ENCODE results near the gene SERGEF.

The SERGEF gene

DNA sequence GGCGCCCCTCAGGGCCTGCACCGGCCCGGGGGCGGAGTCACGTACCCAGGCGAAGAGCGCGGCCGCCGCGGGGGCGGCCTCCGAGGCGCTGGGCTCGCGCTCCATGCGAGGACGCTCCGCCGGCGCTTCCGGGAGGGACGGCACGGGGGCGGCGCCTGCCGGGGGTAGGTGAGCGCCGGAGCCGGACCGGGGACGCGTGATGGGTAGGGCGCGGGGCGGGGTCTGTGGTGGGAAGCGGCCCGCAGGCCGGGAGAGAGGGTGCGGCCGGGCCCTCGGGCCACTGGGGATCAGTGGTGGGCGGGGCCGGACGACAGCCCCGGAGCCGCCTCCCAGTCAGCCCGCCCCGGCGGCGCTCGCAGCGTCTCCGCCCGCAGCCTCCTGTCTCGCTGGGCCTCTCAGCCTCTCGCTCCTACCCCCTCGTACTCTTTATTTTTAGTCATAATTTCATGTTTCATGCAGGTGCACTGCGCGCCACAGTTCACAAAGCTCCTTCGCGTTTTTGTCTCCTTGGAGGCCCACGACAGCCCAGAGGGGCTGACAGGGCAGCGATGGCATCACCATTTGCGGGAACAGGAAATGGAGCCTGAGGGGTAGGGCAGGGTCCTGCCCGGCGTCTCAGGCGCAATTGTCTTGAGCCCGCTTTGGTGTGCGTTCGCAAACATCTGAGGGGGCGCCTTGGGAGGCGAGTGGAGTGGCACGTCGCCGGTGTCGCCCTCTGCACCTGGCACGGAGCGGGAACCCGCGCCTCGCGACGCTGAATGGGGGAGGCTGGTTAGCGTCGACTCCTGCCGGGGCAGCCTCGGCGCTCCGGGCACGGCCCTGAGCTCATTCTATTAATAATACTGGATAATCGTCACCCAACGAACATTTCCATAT, at the start of gene SERGEF:
SERGEF (minus strand) TSS at position 142 of the 876 bp plus-strand sequence; CDS start at position 105, 37 bp downstream.
- ATAC-seq = peak; percentile 93 to 94

DNA sequence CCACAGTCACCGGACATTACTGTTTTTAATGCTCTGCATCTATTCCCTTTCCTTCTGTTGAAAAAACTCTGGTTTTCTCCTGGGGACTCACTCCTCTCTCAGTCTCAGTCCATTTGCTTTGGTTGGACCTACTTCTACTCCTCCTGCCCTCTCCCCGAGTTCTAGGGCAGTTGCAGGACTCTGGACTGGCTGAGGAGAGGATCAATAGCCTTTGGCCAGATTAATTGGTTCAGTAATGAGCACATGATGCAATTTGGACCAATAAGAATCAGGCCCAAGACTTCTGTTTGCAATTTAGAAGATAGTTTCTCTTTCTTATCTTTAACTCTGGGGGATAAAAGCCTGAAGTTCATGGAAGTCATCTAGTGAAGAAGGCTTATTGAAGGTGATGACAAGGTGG, 48.5 kb upstream of the SERGEF start:
- no peak for ATAC-seq

DNA sequence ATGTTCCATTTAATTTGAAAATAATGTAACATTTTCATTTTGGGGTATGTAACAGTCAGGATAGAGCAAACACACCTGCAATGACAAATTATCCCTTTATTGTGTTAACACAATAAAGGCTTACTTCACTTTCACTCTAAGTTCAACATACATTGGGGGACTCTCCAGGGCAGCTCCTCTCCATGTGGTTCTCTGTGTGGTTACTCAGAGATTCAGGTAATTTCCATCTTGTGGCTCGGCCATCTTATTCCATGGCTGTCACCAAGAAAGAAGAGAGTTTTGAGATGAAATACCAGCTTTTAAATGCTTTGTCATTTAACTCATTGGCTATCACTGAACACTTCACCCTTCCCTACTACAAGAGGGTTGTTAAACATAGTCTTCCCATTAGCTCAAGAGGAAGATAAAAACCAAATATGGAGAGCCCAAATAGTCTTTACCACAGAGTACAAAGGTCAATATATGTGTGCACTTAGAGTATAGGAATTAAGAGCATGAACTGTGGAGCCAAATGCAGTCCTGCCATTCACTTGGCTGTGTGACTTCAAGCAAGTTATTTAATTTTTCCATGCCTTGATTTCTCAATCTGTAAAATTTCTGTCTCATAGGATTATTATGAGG, 43.8 kb upstream of the SERGEF start:
- ATAC-seq = no peak

DNA sequence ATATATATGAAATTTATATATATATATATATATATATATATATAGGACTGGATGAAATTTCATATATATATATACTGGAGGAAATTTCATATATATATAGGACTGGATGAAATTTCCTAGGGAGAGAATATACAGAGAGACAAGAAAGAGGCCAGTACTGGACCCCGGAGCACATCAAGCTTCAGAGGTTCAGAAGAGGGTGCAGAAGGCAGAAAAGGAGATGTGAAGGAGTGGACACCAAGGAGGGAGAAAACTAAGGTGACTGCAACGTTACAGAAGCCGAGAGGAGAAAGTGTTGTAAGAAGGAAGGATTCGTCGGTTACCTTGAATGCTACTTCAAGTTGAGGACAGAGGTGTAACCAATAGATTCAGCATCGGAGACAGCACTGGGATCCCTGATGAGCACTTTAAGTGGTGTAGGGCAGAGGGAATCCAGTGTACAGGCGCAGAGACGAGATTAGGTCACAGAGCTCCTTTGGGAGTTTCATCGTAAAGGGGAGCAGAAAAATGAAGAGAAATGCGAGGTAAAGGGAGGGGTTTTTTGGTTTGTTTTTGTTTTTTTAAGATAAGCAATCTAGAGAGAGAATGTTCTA, 41.8 kb upstream of the SERGEF start:
- ATAC-seq = no peak

DNA sequence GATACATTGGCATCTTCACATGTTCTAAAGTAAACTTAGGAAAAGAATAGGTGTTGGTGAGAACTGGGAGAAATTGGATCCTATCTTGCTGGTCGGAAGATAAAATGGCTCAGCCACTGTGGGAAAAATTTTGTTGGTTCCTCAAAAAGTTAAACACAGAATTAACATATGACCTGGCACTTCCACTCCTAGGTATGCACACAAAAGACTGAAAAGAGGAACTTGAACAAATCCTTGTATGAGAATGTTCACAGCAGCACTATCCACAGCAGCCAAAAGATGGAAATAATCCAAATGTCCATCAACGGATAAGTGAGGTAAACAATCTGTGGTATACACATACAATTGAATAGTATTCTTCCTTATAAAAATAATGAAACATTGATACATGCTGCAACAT, 38.0 kb upstream of the SERGEF start:
- ATAC-seq = no peak

DNA sequence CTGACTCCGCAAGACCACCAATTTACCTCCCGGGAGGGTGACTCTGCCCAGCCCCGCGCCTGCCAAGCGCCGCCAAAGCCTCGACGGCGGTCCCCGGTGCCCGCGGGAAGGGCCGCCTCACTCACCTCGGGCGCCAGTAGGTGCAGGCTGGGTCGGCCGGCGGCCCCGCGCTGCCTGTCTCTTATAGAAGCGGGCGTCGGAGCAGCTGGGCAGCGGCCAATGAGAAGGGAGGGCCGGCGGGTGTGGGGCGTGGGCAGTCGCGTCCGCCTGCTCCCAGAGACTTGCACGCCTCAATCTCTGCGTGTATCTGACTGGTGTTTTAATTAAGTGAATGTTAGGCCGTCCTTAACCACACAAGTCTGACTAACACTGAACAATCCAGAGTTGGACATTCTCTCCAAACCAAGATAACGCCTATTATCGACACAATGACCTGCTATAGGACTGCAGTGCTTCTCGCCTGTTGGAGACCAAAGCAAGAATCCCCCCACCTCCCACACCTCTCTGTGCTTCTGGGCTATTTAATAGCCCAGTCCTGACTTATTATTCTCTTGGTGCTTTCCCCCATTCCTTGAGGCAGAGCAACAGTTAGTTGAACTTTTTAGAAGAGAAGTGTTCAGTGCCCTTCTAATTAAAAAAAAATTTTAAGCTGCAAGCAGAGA, 33.4 kb upstream of the SERGEF start, which contains the start of gene TPH1:
TPH1 (minus strand) TSS at position 154 of the 662 bp plus-strand sequence. CDS start 5,507 bp downstream, outside the sequence.
- ATAC-seq = no peak

DNA sequence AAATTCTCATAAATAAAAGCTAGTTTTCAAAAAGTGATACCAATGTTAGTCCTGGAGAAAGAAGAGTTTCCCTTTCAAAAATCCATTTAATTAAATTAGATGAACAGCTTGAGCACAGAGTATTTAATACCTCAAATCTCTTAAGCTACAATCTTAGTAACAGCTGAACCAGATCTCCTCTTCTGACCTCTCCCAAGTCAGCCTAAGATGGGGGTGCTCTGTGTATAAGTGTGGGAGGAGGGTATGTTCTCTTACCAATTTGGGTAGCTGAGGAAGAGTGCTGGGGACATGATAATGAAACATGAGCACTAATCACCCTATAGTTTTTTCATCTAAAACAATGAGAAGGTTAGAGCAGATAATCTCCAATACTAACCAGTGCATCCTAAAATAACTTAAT, 23.6 kb upstream of the SERGEF start:
- no peak for ATAC-seq

DNA sequence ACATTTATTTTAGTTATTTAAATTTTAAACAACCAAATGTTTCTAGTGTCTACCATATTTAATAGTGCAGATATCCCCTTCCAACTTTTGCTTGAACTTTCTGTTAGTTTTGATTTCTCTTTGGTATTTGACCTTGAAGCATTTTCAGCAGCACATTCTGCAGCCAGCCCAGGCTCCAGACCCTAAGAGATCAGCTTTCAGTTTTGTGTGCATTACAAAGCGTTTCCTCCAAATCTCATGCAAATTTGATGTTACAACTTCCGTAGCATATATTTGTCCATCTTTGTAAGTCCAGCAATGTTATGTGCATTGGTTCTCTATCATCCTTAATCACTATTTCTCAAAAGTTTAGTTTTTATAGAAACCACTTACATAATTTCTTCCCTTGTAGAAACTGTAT, 14.6 kb upstream of the SERGEF start:
- no peak for ATAC-seq

DNA sequence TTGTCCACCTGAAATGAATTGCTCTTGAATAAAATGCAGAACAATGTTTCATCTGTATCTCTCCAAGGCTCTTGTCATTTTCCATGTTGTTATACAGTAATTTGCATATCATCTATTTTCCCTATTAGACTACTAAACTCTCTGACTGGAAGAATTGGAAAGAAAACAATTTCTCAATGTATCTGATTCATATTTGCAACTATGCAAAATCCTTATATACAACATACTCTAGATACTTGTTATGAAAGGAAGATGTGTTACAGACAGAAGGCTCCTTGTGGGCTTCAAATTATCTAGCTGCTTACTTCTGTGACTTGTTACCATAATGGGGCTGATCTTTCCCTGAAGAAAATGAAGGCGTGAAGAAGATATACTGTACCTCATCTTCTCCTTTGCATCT, 9.6 kb upstream of the SERGEF start:
- ATAC-seq = no peak

DNA sequence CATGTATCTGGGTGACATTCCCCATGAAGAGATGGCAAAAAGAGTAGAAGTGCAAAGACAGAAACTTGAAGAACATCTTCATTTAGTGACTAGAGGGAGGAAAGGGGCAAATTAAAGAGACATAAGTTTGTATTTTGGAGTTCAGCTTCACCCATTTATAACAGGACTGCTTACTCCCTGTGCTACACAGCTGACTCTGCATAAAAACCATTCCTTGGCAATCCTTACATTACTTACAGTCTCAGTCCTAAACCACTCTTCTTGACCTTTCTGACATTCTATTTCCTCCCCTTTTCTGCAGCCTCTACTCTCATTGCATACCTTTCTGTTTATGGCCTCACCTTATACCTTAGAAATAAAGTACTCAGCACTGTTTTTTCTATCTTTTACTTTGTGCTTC, 6.8 kb upstream of the SERGEF start:
- no peak for ATAC-seq

DNA sequence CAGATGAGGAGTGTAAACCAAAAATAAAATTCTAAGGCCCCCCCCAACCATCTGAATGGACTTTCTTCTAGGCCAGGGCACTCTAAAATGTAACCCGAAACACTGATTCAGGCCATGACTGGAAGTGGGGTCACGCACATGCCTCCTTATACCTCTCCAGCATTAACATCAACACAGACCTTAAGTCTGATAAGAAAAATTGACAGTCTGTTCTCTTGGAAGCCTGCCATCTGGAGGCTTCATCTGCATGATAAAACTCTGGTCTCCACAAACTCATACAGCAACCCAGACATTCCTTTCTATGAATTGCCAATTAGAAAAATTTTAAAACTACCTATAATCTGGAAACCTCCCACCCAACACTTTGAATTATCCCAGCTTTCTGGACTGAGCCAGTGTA, 3.9 kb upstream of the SERGEF start:
- no peak for ATAC-seq

DNA sequence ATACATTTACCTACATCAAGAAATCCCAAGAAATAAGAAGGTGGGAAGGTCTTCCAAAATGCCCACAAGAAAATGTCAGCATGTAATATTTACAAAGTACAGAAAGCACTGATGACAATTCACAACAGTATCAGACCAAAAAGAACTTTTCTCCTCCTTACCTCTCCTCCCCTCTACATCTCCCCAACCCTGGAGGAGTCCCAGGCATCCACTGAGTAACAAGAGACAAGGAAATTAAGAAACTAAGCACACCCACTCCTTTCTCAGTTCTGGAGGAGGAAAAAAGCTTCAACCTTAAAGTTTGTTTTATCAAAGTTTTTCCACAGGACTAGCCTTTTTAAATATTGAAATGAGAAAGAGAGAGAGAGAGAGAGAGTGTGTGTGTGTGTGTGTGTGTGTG, 2.0 kb upstream of the SERGEF start:
- ATAC-seq = no peak

DNA sequence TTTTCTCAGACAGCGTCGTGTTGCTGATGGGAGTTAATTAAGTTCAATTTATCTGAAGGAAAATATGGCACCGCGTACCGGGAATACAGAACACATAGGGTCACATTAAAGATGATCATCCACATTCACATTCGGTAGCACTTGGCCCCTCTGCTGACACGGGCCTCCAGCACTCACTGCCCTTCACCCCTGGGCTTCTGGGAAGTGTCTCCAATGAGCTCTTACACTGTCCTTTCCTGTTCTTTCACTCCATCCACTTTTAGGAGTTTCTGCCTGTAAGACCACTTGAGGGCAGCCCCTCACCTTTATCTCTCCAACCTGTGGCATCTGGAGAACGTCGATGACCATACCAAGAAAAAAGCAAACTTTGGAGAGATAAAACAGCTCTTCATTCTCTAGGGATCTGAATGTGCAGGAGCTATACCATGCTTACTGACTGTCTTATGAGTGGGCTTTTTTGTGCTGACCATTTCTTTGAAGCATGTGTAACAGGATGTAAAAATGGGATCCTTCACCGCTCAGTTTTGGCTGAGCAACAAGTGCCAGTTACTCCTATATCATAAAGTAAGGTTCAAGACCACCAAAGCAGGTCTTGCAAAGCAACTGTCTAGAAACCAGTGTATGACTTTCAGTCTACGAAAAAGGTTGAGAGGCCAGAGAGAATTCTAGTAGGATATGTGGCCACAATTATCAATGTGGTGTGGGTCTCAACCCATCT, 1.1 kb upstream of the SERGEF start:
- no peak for ATAC-seq

DNA sequence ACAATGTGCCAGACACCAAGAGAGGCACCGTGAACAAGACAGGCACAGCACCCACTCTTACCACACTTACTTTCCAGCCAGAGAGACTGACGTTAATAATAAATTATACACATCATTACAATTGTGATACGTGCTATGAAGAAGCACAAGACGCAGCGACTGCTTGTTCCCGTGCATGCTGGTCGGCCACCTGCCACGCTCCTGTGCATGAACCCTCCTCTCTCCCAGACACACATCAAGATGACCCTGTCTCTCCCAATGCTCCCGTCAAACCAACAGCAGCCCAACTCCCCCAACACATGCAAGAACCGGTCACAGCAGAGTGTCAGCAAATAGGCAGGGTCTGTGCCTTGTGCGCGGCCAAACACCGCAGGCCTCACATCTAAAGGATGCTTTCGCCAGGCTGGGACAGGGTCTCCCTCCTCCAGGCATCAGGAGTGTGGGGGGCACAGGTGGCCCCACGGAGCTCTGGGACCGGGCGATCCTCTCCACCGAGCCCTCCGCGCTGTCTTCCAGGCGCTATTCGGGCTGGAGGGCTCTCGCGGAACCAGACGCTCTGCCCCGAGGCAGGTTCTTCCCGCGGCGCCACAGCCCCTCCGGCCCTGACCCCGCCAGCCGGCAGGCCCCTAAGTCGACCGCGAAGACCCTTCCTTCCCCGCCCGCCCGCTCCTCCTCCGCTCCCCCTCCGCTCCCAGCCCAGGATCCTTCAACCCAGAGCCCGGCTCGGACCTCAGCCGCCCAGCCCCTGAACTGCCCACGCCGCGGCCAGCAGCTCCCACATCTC, 533 bp downstream of the SERGEF start:
- ATAC-seq = no peak

DNA sequence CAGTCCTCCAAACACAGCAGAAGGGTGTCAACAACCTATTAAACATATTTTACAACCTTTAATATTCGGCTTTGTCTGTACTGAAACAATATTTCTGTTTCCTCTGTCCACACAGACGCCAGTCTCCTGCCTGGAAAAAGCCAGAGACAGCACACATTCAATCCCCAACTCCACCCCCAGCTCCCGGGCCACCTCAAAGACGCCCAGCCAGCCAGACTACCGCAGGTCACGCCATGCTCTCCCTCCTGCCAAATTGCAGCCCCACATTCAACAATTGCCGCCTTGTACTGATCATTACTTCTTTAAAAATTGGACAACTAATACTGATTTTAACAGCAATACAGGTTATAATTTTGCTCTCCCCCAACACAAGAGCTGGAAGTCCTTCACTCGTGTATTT, 1.2 kb downstream of the SERGEF start:
- ATAC-seq = no peak

DNA sequence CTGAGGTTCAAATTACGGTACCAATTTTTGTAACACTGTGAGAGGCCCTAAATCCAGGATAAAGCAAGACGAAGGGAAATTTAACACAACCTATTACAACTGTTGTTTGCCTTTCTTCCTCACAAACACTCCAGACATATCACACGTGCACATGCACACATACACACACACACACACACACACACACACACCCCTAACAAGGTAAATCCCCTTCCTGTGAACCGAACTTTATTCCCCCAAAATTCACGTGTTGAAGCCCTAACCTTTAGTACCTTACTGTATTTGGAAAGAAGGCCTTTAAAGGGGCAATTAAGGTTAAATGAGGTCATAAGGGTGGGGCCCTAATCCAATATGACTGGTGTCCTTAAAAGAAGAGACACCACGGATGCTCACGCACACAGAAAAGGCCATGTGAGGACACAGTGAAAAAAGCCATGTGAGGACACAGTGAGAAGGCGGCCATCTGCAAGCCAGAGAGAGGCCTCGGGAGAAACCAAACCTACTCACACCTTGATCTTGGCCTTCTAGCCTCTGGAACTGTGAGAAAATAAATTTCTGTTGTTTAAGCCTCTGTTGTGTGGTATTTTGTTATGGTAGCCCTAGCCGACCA, 1.8 kb downstream of the SERGEF start:
- no peak for ATAC-seq

DNA sequence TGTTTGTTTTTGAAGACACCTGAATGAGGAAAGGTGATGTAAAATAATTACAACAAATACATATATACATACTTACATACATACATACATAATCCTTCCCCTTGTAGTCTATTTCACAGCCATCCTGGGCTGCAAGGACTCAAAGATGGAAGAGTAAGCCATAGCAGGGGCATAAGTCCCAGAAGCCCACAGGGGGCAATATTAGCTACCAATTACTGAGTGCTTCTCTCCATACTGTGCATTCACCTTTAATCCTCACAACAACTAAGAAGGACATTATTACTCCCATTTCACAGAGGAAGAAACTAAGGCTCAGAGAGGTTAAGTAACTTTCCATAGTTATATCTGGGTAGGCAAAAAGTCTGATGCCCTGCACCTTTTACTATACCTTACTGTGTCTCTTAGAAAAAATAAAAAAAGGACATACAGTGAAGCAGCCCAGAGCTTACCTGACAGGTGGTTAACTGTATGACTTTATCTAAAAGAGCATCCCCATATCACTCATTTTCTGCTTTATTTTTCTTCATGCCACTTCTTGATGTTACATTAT, 2.7 kb downstream of the SERGEF start:
- no peak for ATAC-seq

DNA sequence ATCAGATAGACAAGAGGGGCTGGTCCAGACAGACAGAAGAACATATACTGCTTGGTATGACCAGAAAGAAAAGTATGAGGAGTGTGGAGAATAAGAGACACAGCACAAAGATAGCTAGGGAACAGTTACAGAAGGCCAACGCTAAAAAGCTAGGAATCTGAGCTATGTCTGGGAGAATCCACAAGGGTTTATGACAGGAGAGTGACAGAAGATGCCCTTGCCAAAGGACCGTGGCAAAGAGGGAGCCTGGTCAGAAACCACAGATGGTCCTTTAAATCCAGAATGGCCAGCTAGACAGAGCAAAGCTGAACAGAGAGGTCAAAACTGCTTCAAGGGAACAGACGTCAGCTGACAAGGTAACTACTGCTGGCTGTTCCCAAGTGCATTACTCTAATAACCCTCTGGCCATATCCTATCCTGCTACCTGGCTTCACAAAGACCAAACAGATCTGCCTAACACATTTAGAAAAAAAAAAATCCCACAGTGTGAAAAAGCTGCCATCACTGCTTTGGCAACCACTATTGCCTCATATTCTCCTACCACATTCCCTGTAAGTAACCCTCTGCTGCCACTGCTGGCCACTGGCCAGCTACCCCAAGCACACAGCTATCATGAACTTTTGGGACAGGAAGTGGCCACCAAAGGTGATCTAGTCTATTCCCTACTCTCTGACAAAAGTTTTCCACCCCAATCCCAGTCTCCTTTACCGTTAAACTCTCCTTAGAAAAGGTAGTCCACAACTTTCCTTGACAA, 7.3 kb downstream of the SERGEF start:
- ATAC-seq = no peak

DNA sequence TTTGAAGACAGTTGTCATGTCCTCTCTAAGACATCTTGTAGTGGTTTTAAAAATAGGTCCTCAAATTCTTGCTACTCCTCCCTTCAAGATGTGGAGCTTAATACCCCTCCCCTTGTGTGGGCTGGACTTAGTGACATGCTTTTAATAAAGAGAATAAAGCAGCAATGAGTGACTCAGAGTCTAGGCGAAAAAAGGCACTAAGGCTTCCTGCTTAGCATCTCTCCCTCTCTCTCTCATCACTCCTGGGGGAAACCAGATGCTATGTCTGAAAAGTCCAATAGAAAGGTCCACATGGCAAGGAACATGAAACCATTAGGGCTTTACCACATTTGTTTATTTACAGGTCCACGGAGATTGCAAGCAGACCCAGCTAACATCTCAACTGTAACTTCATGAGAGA, 11.7 kb downstream of the SERGEF start:
- no peak for ATAC-seq

DNA sequence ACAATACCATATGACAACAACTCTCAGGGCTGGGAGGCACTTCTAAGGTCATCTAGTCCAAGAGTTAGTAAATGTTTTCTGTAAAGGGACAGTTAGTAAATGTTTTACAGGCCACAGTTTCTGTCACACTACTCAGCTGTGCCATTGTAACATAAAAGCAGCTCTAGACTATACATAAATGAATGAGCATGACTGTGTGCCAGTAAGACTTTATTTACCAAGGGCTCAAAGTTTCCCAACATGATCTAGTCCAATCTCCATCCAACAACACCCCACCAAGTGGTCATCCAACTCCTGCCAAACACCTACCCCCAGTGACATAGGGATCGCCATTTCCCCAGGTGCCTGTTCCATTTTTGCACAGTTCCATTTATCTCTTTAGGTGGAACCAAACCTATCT, 12.1 kb downstream of the SERGEF start:
- ATAC-seq = no peak

Measured in activated CD4-positive, CD25-positive, alpha-beta regulatory T cell treated with anti-CD3 and anti-CD28 coated beads, Interleukin-2, amount 50 U/mL, for 24 hours (primary cell).